ENCODE data around the gene ABHD2.
A peak's percentile ranks its signal among the peaks of the same experiment; 100 is the strongest.
"Not testable (repeated sequence)": the region's sequence is repeated elsewhere in the genome, so short reads cannot be mapped to it uniquely, and the experiment has no call there.

The ABHD2 gene

DNA sequence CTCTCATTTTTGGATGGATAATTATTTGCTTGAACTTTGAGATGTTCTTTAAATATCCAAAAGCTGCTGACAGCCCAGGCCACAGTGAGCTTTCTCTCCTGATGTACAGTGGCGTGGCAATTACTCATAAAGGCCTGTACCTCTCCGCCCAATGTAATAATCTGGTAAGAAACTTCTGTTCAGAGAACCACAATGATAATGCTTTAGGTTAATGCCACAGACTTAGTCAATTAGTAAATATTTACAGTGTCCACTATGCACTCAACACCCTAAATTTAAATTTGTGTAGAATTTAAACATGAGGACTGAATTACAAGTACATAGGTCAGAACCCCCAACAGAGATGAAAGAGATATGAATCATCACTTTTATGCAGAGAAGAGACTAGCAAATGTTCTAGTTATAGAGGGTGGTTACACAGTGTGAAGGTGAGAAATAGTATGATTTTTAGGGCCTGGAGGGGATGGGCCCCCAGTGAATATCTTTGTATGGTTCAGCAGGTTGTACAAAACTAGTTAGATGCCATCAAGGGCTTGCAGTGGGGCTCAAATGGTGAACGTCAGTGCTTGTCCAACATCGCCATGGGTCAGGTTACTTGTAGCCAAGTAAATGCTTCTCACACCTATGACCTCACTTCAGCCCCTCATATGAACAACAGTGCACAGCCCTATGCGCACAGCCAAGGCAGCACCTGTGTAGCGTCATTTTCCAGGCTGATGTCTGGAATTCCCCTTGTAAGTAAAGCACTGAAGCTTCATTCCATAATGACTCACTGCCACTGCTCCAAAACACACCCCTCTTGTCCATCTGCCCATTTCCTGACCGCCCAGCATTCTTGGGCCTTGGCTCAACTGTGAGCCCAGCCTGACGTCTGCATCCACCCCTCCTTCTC lies 13.3 kb downstream of the ABHD2 start:
- DNase-seq: no peak

DNA sequence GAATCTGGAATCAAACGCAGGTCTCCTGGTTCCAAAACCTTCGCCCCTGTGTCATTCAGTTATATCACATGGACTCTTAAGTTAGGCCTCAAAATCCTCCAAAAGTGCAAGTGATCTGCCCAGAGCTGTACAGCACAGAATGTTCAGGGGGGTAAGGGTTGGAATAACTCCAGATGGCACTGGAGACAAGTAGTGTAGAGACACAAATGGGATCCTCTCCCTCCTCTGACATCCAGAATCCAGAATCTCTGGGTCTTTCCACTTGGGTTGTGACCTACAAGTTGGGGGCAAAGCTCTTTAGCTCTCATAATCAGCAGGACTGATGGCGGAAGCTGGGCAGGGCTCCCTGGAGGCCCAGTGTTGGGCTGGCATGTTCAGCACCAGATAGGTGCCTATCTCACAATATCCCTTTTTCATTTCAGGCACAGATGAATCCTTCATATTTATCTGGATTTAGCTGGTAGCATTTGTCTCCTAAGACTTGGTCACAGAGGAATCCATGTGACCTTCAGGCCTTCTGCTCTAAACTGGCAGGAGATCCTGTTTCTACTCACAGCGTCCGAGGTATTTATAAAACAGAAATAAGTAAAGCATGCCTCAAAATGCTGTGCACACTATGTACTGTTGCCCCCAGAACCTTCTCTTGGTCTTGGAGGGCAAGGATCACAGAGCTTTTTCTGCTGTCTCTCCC lies 15.4 kb downstream of the ABHD2 start:
- no peak for DNase-seq

DNA sequence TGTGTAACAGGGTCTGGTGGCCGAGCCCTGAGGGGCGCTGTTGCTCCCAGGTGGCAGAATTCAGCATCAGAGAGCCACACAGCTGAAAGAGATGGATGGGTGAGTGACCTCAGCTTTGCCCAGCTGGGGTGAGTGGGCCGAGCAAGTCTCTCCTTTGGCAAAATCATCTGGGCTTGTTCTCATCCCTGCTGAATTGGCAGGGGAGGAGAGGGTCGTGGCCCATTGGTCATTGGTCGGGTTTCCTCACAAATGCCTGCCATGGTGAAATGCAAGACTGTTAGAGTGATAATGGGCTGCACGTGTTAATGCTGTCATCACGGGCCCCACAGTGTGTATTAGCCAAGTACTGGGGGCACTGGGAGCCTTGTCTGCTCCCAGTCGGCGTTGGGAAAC lies 15.9 kb downstream of the ABHD2 start:
- DNase-seq: no peak

DNA sequence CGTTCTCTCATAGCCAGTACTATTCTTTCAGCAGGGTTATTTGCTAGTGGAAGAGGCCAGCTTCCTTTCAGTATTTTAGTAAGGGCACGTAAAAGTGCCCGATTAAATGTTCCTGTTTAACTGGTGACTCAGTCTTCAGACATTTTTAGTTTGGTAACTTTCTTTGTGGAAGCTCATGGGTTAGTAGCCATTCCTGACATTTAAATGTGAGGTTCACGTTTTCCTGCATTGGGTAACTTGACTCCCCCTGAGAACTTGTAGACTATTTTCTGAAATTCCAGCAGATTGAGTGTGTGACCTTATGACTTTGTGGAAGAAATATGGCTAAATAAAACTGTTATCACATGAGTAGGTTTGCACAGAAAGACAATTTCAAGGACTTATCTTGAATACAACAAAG lies 16.9 kb downstream of the ABHD2 start:
- no peak for DNase-seq

DNA sequence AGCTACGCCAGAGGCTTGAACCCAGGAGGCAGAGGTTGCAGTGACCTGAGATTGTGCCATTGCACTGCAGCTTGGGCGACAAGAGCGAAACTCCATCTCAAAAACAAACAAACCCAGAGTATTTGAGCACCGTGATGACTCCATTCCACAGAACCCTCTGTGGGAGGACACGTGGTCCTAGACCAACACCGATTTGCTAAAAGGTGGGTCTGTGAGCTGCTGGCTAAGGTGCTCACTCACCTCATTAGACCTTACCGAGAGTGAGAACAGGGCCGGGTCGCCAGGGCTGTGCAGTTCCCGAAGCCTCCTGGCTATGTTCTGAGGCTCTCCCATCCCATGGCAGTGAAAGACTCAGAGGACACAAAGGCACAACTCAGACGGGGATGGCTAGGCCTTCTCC lies 17.9 kb downstream of the ABHD2 start:
- no peak for DNase-seq

DNA sequence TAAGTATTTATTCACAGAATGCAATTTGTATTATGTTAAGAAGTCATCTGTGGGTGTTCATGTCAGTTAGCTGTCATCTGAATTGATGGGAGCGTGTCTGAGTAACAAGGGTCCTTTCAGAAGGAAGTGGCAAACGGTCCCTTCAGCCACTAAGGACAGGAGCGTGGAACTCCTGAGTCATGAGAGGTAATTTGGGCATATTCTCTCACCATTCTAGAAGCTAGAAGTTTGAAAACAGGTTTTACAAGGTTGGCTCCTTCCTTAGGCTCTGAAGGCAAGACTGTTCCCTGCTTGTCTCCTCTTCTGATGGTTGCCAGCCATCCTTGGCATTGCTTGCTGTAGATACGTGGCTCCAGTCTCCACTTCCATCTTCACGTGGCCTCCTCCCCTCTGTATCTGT lies 19.7 kb downstream of the ABHD2 start:
- DNase-seq: no peak

DNA sequence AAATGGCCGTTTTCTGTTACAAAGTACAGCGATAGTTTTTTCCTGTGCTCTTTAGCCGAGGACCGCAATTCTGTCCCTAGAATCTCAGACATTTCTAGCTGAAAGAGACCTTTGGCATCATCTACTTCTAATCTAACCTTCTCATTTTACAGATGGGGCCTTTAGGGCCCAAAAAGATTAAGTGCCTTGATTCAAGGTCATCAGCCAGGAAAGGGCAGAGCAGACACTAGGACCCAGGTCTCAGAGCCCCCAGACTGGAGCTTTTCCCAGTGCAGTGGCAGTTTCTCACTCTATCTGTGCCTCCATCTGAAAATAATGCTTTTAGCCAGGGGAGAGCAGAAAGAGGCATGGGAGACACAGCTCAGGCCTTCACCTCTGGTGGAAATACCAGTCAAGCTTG lies 20.6 kb downstream of the ABHD2 start:
- DNase-seq: no peak

DNA sequence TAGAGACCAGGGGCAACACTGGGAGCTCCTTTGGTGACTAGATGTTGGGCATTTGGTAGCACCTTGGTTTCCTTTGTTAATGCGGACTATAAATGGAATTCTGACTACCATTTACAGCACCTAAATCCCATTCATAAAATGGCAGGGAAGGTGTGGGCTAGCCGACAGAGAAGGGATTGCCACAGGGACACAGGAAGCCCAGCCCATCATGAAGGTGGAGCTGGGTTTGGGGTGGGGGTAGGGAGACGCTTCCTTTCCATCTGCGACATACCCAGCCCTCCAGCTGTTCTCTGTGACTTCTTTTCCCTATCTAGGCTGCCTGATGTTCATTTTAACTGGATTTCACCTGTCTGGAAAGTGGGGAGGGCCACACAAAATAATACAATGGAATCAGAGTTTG lies 21.0 kb downstream of the ABHD2 start:
- no peak for DNase-seq

DNA sequence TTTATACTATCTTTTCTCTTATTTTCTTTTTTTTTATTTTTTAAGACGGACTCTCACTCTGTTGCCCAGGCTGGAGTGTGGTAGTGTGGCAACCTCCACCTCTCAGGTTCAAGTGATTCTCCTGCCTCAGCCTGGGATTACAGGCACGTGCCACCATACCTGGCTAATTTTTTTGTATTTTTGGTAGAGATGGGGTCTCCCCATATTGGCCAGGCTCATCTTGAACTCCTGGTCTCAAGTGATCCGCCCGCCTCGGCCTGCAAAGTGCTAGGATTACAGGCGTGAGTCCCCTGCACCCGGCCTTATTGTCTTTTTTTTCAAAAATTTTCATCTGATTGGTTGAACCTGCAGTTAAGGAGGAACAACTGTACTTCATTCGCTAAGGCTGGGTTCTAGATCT lies 21.8 kb downstream of the ABHD2 start:
- no peak for DNase-seq

DNA sequence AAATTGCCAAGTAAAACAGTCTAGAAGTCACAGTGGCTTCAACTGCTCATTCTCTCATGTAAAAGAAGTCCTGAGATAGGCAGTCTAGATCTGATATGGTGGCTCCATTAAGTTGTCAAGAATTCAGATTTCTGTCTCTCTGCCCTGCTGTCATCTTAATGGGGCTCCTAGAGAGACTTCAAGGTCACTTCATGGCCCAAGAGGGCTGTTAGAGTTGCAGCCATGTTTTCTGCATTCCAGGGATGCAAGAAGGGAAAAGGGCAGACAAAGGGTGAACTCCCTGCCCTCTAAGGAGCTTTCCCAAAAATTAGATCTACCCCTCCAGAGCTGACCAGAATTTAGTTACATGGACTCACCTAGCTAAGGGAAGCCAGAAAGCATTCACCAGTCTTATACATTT lies 23.1 kb downstream of the ABHD2 start:
- no peak for DNase-seq

DNA sequence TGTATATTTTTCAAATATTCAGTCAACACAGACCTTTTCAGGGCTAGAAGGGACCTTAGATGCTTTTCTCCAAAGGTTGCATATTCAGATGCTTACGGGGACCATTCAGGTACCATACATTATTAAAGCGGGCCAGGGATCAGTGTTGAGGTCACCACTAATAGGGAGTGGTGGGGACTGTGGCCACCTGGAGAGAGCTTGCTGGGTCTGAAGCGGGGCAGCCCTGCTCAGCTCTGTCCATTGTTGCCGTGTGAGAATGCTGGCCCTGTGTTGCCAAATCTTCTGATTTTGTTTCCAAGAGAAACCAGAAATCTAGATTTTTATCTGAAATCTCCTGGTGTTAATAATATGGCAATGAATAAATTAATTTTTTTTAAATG lies 23.7 kb downstream of the ABHD2 start:
- no peak for DNase-seq

DNA sequence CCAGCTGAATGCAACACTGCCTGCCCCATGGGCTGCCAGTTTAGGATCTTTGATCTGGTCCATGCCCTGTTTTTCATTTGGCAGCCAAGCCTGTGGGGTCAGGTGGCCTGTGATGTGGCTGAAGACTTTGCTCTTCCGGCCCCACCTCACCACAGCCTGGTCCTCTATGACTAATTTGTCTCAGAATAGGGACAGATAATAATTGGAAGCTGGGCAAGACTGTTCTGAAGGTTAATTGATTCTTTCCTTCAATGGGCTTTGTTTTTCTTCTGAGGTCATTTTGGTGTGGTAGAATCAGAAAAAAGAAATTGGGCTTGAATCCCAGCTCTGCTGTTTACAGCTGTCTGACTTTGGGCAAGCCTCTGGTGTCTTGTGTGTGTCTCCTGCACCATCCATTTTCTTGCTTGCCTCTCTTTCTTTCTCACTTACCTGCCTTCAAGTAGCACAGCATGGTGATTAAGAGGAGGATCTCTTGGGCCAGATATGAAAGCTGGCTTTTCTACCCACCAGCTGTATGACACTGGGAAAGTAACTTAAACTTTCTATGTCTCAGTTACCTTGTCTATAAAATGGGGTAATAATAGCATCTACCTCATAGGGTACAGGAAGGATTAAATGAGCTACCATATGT lies 24.2 kb downstream of the ABHD2 start:
- DNase-seq: peak; percentile 49

DNA sequence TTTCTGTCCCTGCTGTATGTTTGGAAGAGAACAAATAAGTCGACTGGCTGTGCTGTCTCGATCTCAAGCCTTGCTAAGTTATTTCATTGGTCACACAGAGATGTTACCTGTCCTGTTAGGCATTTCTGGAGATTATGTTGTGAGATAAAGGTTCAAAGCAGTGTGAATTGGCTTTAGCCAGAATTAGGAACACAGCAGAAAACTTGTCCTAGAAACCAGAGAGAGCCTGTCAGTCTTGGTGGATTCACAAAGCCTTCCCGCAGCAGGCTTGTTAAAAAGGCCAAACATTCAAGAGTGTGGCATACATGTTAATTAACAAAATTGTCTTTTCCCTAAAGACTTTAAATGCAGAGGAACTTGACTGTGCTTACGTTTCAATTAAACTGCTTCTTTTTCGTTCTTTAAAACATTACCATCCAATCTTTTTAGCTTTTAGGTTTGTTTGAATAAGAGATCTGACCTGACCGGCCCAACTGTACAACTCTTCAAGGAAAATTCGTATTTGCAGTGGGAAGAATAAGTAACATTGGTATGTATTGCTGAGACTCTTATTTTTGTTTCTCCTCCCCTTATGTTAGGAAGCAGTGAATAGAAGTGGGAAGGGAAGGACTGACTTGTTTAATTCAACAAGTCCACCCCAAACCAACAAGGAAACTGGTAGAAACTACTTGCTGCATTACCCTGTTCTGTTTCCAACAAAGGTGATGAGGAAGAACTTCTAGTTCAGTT lies 25.2 kb downstream of the ABHD2 start:
- no peak for DNase-seq

DNA sequence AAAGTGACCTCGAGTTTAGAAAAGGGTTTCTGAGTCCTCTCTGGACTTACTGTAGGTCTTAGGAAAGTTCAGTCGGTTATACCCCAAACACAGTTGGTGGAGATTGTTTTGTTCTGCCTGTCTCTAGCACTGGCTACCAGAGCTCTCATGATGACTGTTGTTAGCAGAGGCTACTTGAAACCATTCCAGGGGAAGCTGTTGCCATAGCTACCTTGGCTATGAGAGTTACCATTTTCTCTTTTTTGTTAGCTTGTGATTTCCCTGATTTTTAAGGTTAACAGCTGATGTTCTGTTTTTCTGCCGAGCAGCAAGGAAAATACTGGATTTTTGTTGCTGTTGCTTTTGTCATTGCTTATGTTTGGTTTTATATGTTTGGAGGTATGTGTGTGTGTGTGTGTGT lies 26.7 kb downstream of the ABHD2 start:
- no peak for DNase-seq

DNA sequence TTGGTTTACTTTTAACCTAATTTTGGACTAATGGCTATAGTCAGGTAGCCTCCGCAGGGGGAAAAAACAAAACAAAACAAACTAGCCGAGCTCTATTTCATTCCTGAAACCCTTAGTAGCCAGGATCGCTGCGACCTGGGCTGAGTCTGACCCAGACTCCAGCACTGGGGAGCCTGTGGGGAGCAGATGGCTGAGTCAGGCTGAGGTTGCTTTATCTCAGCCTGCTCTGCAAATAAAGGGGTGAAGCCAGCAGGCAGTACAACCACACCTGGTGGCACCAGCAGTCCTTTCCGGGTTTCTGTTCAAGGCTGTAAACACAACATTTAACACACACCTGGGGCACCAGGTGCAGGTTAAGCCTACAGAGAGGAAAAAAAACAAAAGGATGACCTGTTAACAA lies 27.3 kb downstream of the ABHD2 start:
- no peak for DNase-seq

DNA sequence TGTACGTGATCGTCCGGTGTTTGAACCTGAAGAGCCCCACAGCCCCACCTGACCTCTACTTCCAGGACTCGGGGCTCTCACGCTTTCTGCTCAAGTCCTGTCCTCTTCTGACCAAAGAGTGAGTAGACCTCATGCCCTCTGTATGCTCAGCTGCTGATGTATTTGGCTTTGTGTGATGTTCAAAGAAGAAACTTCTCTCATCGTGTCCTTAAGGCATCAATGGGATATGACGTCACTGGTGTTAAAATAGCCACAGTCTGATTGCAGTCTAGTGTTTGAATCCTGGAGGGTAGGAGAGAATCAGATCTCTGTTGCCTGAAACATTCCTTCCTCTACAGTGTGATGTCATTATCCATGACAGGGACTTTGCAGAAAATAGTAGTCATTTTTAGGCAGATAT lies 28.1 kb downstream of the ABHD2 start:
- no peak for DNase-seq

DNA sequence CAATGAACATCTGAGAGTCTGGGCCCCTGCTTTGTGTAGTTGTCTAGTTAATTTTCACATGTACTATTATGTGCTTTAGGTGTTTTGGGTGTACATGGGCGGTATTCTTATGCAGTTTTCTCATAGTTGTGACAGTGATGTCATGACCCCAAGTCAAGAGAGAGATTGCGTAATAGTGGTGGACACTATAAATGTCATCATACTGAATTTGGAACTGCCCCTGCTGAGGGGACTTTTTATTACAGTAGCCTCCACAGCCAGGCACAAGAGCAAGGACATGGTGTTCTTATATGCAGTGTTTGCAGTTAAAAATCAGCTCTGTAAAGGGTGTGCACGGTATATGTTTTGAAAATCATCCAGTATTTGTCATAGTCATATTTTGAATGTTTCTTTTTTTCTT lies 29.5 kb downstream of the ABHD2 start:
- no peak for DNase-seq

DNA sequence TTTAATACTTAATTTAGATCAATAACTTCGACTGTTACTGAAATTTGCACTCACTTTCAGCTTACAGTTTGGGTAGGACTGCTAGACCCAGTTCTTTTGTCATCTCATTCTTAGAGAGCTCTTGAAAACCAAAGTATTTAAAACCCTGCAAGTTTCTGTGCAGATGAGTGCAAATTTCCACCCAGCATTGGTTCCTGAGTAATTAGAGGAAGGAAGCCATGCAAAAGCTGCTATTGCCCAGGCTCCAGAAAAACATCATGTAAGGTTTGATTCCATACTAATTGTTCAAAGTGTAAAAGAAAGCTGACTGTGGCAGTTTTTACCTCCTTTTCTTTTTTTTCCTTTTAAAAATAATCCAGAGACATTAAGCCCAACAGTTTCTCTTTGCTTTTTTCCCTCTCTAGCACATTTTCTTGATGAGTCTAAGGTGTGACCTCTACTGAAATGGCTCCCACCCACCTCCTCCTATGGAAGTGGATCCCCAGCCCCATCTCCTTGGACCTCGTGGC lies 30.3 kb downstream of the ABHD2 start:
- DNase-seq: no peak

DNA sequence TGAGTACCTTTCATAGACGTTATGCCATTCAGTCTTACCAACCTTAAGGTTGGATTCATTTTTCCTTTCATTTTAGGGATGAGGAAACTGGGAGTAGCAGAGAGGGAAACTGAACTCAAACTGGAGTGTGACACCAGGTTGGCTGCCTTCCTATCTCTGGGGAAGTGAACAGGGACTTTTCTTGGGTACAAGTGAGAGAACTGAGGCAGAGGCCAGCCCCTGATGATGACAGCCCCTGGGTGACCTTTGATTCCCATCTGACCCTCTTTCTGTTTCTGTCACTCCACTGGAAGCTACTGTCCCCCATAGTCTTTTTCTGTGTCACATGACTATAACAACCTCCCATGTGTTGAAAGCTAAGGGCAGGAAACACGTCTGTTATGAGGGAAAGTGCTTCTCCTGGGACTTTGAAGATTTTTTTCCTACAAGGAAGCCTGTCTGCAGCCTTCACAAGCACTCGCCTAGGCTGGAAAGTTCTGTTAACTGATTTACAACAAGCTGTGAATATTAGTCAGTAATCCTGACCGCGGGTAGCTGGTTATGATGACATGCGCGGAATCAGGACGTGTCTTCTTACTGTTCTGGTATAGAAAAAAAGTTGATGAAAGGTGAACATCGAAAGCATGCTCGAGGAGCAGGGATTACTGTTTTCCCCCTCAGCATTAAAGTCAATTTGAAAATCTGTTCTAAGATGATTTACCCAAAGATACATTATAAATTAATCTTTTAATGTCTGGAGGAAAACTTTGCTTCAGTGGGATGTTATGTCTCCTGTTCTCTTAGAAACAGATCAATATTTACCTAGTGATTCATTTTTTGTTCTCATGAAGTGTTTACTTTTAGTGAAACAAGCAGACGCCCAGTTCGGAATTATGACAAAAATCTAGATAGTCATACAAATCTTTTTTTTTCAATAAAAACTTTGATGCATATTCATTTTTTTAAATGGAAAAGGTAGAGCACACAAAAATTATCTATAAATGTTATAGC lies 31.5 kb downstream of the ABHD2 start:
- no peak for DNase-seq

DNA sequence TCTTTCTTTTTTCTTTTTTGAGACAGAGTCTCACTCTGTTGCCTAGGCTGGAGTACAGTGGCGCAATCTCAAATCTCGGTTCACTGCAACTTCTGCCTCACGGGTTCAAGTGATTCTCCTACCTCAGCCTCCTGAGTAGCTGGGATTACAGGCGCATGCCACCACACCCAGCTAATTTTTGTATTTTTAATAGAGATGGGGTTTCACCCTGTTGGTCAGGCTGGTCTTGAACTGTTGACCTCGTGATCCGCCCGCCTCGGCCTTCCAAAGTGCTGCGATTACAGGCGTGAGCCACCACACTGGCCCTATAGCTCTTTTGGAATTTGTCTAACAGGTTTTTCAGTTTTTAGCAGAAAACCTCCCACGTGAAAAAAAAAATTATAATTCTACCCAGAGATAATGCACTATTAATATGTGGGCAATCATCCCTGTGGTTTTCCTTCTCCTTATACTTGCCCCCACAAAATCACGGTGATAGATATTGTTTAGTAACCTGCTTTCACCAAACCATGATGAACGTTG lies 32.3 kb downstream of the ABHD2 start:
- DNase-seq: not testable (repeated sequence)

DNA sequence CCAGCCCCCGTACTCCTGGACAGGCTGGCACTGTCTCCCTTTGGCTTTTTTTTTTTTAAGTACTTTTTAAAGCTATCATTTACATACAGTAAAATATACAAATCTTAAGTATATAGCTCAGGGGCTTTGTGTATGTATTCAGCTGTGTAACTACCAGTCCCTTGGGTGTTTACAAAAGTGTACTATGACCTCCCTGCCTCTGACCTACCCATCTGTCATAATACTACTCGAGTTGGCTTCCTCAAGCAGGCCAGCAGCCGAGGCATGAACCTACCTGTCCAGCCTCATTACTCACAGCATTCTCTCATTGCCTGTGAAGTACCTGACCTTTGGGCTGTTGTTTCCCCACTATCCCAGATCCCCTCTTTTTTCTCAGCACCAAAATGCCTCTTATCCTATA lies 33.2 kb downstream of the ABHD2 start:
- no peak for DNase-seq
